Measurements from ENCODE around the gene PLCG1.

GRCh38 chr20:41167481-41168253 lies 30.3 kb downstream of the PLCG1 start:
- no peak for TF ChIP-seq CTCF (IDR thresholded peaks at IDR 0.05)
- no peak for TF ChIP-seq POLR2A (IDR thresholded peaks at IDR 0.05)
